H1 (cell line): ENCODE results near the gene SLC66A1. TPM values are rescaled to one million over a fixed set of nuclear protein-coding genes. Genes with fewer than 3 reads are reported as not detected.

Source experiments
- CTCF ChIA-PET: fragments of 300-600 bp; sonication (Branson Sonifier 250); formaldehyde crosslinking; loops from one replicate; lab custom pipeline; 2021; ENCODE audit not compliant: partially characterized antibody; lab: Charles Lee
- POLR2A ChIA-PET: fragments of 300-600 bp; sonication (Branson Sonifier 250); formaldehyde crosslinking; loops from one replicate; lab custom pipeline; 2021; ENCODE audit warnings: inconsistent platforms; ENCODE audit not compliant: partially characterized antibody; lab: Charles Lee
- DNase-seq, 2 experiments: peaks; one replicate each; pipeline versions ENCODE4 v3.0.0 to v3.0.0-alpha.2; 2010 to 2022; ENCODE audit warnings: low spot score in 2 of 2, low read depth in 1 of 2, mixed read lengths in 1 of 2
- FAIRE-seq: peaks from 2 replicates; lab custom pipeline; 2011; peaks lifted over from hg19 to GRCh38; lab: Jason Lieb, UNC
- H2AFZ ChIP-seq: 2 replicates; pipeline ENCODE4 v1.8.1; 2012; ENCODE audit warnings: low read length, inconsistent platforms
- H2AK5ac ChIP-seq: 2 replicates; pipeline ENCODE4 v1.6.1; 2013; ENCODE audit warnings: low read depth, low read length
- H2BK120ac ChIP-seq: replicated peaks from 2 replicates; pipeline ENCODE3; 2013; ENCODE audit warnings: low read depth, low read length, inconsistent platforms
- H2BK12ac ChIP-seq: 2 replicates; pipeline ENCODE4 v1.6.1; 2013; ENCODE audit warnings: low read depth, low read length
- H2BK15ac ChIP-seq: 2 replicates; pipeline ENCODE4 v1.6.1; 2013; ENCODE audit warnings: low read length
- H2BK20ac ChIP-seq: 2 replicates; pipeline ENCODE4 v1.6.1; 2013; ENCODE audit warnings: low read length
- H2BK5ac ChIP-seq: 2 replicates; pipeline ENCODE4 v1.6.1; 2013; ENCODE audit warnings: low read depth, low read length
- H3K14ac ChIP-seq: 2 replicates; pipeline ENCODE4 v1.6.1; 2013; ENCODE audit warnings: inconsistent platforms; ENCODE audit not compliant: insufficient read length
- H3K18ac ChIP-seq: 2 replicates; pipeline ENCODE4 v1.6.1; 2013; ENCODE audit warnings: low read length; ENCODE audit errors: extremely low read depth
- H3K23ac ChIP-seq: 2 replicates; pipeline ENCODE4 v1.6.1; 2013; ENCODE audit warnings: inconsistent platforms; ENCODE audit not compliant: insufficient read length
- H3K23me2 ChIP-seq: 2 replicates; pipeline ENCODE4 v1.6.1; 2013; ENCODE audit warnings: low read depth, low read length
- H3K27ac ChIP-seq: 2 replicates; pipeline ENCODE4 v1.6.1; 2011; ENCODE audit warnings: low read depth, low read length, inconsistent platforms
- H3K27me3 ChIP-seq, 4 experiments: replicated peaks in 1 of 4; 1 replicate in 1 of 4; 2 replicates in 3 of 4; pipeline versions ENCODE4 v1.6.1 to v1.8.1; 2011 to 2013; ENCODE audit warnings: low read length in 3 of 4, mild to moderate bottlenecking in 3 of 4, inconsistent platforms in 2 of 4, mixed read lengths in 2 of 4, moderate library complexity in 1 of 4; ENCODE audit not compliant: control insufficient read depth in 3 of 4, insufficient read depth in 3 of 4; ENCODE audit errors: extremely low read depth in 1 of 4
- H3K36me3 ChIP-seq, 4 experiments: 2 replicates each; pipeline versions ENCODE4 v1.6.1 to v1.8.1; 2011 to 2013; ENCODE audit warnings: mild to moderate bottlenecking in 4 of 4, low read length in 3 of 4, moderate library complexity in 2 of 4, control low read depth in 1 of 4, inconsistent platforms in 1 of 4; ENCODE audit not compliant: insufficient read depth in 4 of 4, control insufficient read depth in 2 of 4
- H3K4ac ChIP-seq: replicated peaks from 2 replicates; pipeline ENCODE3; 2013; ENCODE audit warnings: low read length, low read depth, mixed read lengths, inconsistent platforms; ENCODE audit not compliant: insufficient read length
- H3K4me1 ChIP-seq, 4 experiments: replicated peaks in 1 of 4; 1 replicate in 1 of 4; 2 replicates in 3 of 4; pipeline versions ENCODE4 v1.6.1 to v1.8.1; 2011 to 2013; ENCODE audit warnings: low read length in 3 of 4, inconsistent platforms in 2 of 4, mixed read lengths in 1 of 4; ENCODE audit not compliant: insufficient read depth in 4 of 4, control insufficient read depth in 3 of 4
- H3K4me2 ChIP-seq, 2 experiments: 2 replicates each; pipeline versions ENCODE4 v1.6.1 to v1.8.1; 2011 to 2013; ENCODE audit warnings: low read depth in 2 of 2, low read length in 2 of 2, control low read depth in 1 of 2, inconsistent platforms in 1 of 2, mild to moderate bottlenecking in 1 of 2; ENCODE audit not compliant: insufficient read depth in 1 of 2
- H3K4me3 ChIP-seq, 4 experiments: fragments of 200-600, 300-600 bp in 1 of 4; sonication (generic), shearing (Covaris generic), sonication (Bioruptor Twin) in 1 of 4; 2 replicates each; pipeline versions ENCODE4 v1.5.1 to v1.8.1; 2011 to 2016; ENCODE audit warnings: low read length in 4 of 4, low read depth in 3 of 4, control low read depth in 2 of 4, inconsistent platforms in 2 of 4, mild to moderate bottlenecking in 2 of 4, mixed read lengths in 1 of 4, moderate library complexity in 1 of 4; ENCODE audit not compliant: insufficient read depth in 2 of 4; ENCODE audit errors: extremely low read depth in 1 of 4
- H3K56ac ChIP-seq: replicated peaks from 2 replicates; pipeline ENCODE3; 2013; ENCODE audit warnings: low read depth, mild to moderate bottlenecking, mixed read lengths, low read length, inconsistent platforms; ENCODE audit not compliant: insufficient read length
- H3K79me1 ChIP-seq: 2 replicates; pipeline ENCODE4 v1.6.1; 2013; ENCODE audit warnings: low read depth, low read length, control low read depth
- H3K79me2 ChIP-seq, 2 experiments: 2 replicates each; pipeline versions ENCODE4 v1.6.1 to v1.8.1; 2012 to 2013; ENCODE audit warnings: low read length in 2 of 2, mild to moderate bottlenecking in 2 of 2, inconsistent platforms in 1 of 2; ENCODE audit not compliant: insufficient read depth in 2 of 2, control insufficient read depth in 1 of 2
- H3K9ac ChIP-seq, 4 experiments: replicated peaks in 1 of 4; 1 replicate in 1 of 4; 2 replicates in 3 of 4; pipeline versions ENCODE4 v1.6.1 to v1.8.1; 2011 to 2013; ENCODE audit warnings: low read depth in 3 of 4, low read length in 3 of 4, control low read depth in 2 of 4, mild to moderate bottlenecking in 2 of 4, moderate library complexity in 2 of 4, inconsistent platforms in 1 of 4; ENCODE audit errors: extremely low read depth in 1 of 4
- H3K9me3 ChIP-seq, 2 experiments: 2 replicates each; pipeline versions ENCODE4 v1.6.1 to v1.8.1; 2012 to 2013; ENCODE audit warnings: mild to moderate bottlenecking in 2 of 2, moderate library complexity in 2 of 2, control low read depth in 1 of 2, inconsistent platforms in 1 of 2, low read depth in 1 of 2, low read length in 1 of 2, mixed read lengths in 1 of 2; ENCODE audit not compliant: insufficient read depth in 2 of 2
- H4K20me1 ChIP-seq, 2 experiments: replicated peaks in 1 of 2; 2 replicates each; pipeline versions ENCODE3 to v1.8.1; 2011 to 2013; ENCODE audit warnings: inconsistent platforms in 2 of 2, low read length in 2 of 2, mild to moderate bottlenecking in 1 of 2; ENCODE audit not compliant: insufficient read depth in 2 of 2, control insufficient read depth in 1 of 2
- H4K5ac ChIP-seq: 2 replicates; pipeline ENCODE4 v1.6.1; 2013; ENCODE audit warnings: low read length, low read depth, mixed read lengths, inconsistent platforms; ENCODE audit not compliant: insufficient read length
- H4K8ac ChIP-seq: 2 replicates; pipeline ENCODE4 v1.8.0; 2013; ENCODE audit warnings: mild to moderate bottlenecking, moderate library complexity, low read length, inconsistent platforms; ENCODE audit not compliant: insufficient read depth; ENCODE audit errors: extremely low read depth
- H4K91ac ChIP-seq: replicated peaks from 2 replicates; pipeline ENCODE3; 2013; ENCODE audit warnings: low read length, mixed read lengths, inconsistent platforms; ENCODE audit not compliant: insufficient read length
- EZH2 ChIP-seq: fragments of 200-600 bp; sonication (generic); IDR thresholded peaks from 2 replicates; pipeline ENCODE4 v1.7.1; 2012; ENCODE audit warnings: low read depth, mild to moderate bottlenecking, moderate library complexity, low read length, inconsistent platforms; ENCODE audit not compliant: severe bottlenecking
- RAD21 ChIP-seq, 2 experiments: IDR thresholded peaks in 1 of 2; conservative IDR thresholded peaks in 1 of 2; 2 replicates each; pipeline ENCODE4 v1.6.1; 2011; ENCODE audit warnings: low read depth in 2 of 2, low read length in 2 of 2, improper control_type of control experiment in 1 of 2, inconsistent platforms in 1 of 2, mild to moderate bottlenecking in 1 of 2, moderate library complexity in 1 of 2
- WGBS, 2 experiments: shearing (Covaris generic) in 1 of 2; methylation state at CpG; one replicate each; pipeline versions ENCODE4 v1.1.6 to v1.1.7; 2013 to 2015; ENCODE audit warnings: low lambda C conversion rate in 2 of 2, mixed read lengths in 2 of 2, inconsistent platforms in 1 of 2, low coverage in 1 of 2, missing lambda C conversion rate in 1 of 2; ENCODE audit not compliant: insufficient replicate concordance in 2 of 2, insufficient coverage in 1 of 2, insufficient read length in 1 of 2; ENCODE audit errors: extremely low coverage in 1 of 2, missing lambda C conversion rate in 1 of 2; 5-methylcytosine and 5-hydroxymethylcytosine counted together
- polyA plus RNA-seq, 7 experiments: library from polyadenylated mRNA; depleted of rRNA in 3 of 7; stranded (reverse) in 5 of 7; unstranded in 2 of 7; fragments of >200 nt in 5 of 7; fragments of 200-250 nt in 2 of 7; gene quantifications; 1 replicate in 5 of 7; 2 replicates in 1 of 7; 4 replicates in 1 of 7; pipeline versions ENCODE4 v1.2.1 to v1.2.3, GENCODE V29; 2011 to 2013; ENCODE audit warnings: missing spikeins in 2 of 7, mixed read lengths in 2 of 7
- total RNA-seq: library from RNA; stranded (reverse); fragmentation: NEBNext Ultra II Directional; extraction: Animal tissue kit (Norgen Biotek cat#: 25700); gene quantifications from 2 replicates; pipeline ENCODE4 v1.2.1, GENCODE V29; 2021
- TF ChIP-seq, protein P1 (sequence below), 3 experiments: IDR thresholded peaks; 1 replicate in 2 of 3; 2 replicates in 1 of 3; pipeline versions ENCODE4 v1.5.1 to v1.6.1; 2011; ENCODE audit warnings: low read length in 3 of 3, mild to moderate bottlenecking in 3 of 3, inconsistent platforms in 2 of 3, low read depth in 1 of 3, moderate library complexity in 1 of 3; ENCODE audit not compliant: insufficient read depth in 1 of 3; ENCODE audit errors: control extremely low read depth in 1 of 3

The SLC66A1 gene
- total and polyA plus RNA-seq, 2 of the 8 experiments (the other 6 are each of a cell fraction or from before 2014, with no cell fraction given): 16.8 to 27.9 TPM

DNA sequence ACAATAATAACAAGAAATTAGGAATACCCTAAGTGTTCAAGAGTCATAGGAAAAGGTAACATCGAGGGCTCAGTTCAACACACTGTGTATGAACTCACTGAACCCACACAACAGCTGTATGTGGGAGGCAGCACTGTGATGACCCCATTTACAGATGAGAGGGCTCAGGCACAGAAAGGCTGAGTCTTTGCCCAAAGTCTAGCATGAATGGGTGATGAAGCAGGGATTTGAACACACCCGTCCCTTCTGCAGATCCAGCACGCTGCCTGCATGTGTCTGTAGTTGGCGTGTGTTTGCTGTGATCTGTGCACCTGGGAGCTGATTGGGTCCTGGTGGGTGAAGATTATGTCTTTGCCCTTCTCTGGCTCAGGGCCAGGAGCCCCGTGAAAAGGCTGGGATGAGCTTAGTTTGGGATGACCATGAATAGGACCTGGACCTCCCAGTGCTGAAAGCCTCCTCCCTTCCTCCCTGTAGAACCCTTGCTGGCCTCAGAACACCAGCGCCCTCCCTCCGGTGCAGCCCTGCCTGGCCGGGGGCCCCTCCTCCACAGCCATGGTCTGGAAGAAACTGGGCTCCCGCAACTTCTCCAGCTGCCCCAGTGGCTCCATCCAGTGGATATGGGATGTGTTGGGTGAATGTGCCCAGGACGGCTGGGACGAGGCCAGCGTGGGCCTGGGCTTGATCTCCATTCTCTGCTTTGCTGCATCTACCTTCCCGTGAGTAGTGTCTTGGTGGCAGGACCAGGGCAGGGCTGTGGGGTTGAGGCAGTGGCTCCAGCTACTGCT, 5.2 kb downstream of the SLC66A1 start:
- H2AK5ac ChIP-seq: no peak overlapping the region
- peak; percentile 47 to 66 for TF ChIP-seq RAD21 (IDR thresholded peaks at IDR 0.05 in 1 of 2, conservative IDR thresholded peaks at IDR 0.05 in 1 of 2; ENCODE audit: low read depth in 2 of 2, low read length in 2 of 2)
- TF ChIP-seq EZH2: no peak
- TF ChIP-seq, protein P1, sequence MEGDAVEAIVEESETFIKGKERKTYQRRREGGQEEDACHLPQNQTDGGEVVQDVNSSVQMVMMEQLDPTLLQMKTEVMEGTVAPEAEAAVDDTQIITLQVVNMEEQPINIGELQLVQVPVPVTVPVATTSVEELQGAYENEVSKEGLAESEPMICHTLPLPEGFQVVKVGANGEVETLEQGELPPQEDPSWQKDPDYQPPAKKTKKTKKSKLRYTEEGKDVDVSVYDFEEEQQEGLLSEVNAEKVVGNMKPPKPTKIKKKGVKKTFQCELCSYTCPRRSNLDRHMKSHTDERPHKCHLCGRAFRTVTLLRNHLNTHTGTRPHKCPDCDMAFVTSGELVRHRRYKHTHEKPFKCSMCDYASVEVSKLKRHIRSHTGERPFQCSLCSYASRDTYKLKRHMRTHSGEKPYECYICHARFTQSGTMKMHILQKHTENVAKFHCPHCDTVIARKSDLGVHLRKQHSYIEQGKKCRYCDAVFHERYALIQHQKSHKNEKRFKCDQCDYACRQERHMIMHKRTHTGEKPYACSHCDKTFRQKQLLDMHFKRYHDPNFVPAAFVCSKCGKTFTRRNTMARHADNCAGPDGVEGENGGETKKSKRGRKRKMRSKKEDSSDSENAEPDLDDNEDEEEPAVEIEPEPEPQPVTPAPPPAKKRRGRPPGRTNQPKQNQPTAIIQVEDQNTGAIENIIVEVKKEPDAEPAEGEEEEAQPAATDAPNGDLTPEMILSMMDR (IDR thresholded peaks at IDR 0.05; ENCODE audit: control extremely low read depth in 1 of 3, insufficient read depth in 1 of 3, low read depth in 1 of 3, low read length in 3 of 3): peak; percentile 49 to 58 (median 54); a peak in 3 of 4 replicates
- ChIA-PET CTCF (interaction anchor here (0.7 to 2.2 kb wide), 9 partner anchors 8 to 345 kb away, joined by 3 to 9 read pairs (median 4); no protein-coding TSS in a partner anchor), POLR2A (interaction anchor here (0.6 to 16.9 kb wide), 6 partner anchors 13 to 244 kb away, joined by 3 to 143 read pairs (median 4); partner anchors contain the start of gene UBR4)
- H4K91ac ChIP-seq: no peak overlapping the region
- no peak overlapping the region for H3K18ac ChIP-seq
- H3K23me2 ChIP-seq: peaks cover 3% of the 10 kb centered on the region; the same call in 1 of the 2 replicates
- WGBS, 2 experiments: 83% methylated on average over 12 of the region's 13 CpGs; no CpG with 5 or more reads in 1 of the 2 experiments
- H3K14ac ChIP-seq: no peak overlapping the region
- peaks cover 0 to 11% (median 7%) of the 10 kb centered on the region in 4 experiments; a peak in 6 of 7 replicates for H3K4me1 ChIP-seq
- no peak overlapping the region for H2AFZ ChIP-seq
- H3K4me2 ChIP-seq: no peak overlapping the region
- H3K4me3 ChIP-seq: no peak overlapping the region
- no peak overlapping the region for H2BK12ac ChIP-seq
- DNase-seq (peak in 1 of 2 experiments; percentile 27), FAIRE-seq (no peak)
- H3K9ac ChIP-seq: no peak overlapping the region
- no peak overlapping the region for H2BK120ac ChIP-seq
- no peak overlapping the region for H2BK15ac ChIP-seq
- H2BK5ac ChIP-seq: no peak overlapping the region
- H3K27me3 ChIP-seq: no peaks in the 10 kb centered on the region; a peak in 1 of 7 replicates
- H3K4ac ChIP-seq: no peak overlapping the region
- H3K79me1 ChIP-seq: no peaks in the 10 kb centered on the region
- H3K56ac ChIP-seq: no peak overlapping the region
- no peaks in the 10 kb centered on the region for H3K9me3 ChIP-seq
- no peak overlapping the region for H3K27ac ChIP-seq
- peaks cover 3 to 20% of the 10 kb centered on the region in 2 experiments for H4K20me1 ChIP-seq
- H2BK20ac ChIP-seq: no peak overlapping the region
- no peak overlapping the region for H4K5ac ChIP-seq
- H3K36me3 ChIP-seq: peaks cover 0 to 6% (median 0%) of the 10 kb centered on the region in 4 experiments; a peak in 3 of 8 replicates
- no peak overlapping the region for H3K23ac ChIP-seq
- peaks cover 0 to 2% of the 10 kb centered on the region in 2 experiments; a peak in 1 of 4 replicates for H3K79me2 ChIP-seq
- H4K8ac ChIP-seq: no peak overlapping the region
